ENCODE data around the gene CHST4. TPM values are rescaled to one million over a fixed set of nuclear protein-coding genes. Genes with fewer than 3 reads are reported as not detected.

The CHST4 gene
- total and polyA plus RNA-seq, 2 donors from 2014 or later = not detected

DNA sequence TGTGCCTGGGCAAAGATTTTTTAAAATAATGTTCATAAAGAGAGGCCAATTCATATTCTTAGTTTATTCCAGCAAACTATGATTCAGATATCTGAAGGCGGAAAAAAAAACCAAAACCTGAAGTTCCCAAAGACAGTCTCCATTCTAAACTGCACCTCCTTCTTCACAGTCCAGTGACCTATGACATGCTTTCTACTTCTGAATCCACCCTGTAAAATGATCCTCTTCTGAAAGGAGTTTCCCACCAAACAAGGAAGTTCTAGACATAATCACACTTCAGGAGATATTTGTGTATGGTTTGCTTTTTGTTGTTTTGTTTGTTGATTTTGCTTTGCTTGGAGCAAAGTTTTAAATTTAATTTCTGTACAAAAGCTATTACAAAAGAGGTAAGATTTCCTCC is 12.9 kb upstream of the CHST4 start:
- Histone ChIP-seq H3K9ac (ENCODE audit: low read length in 3 of 3) (no peak overlapping the region), H3K27ac (ENCODE audit: low read depth in 2 of 2, low read length in 2 of 2) (no peak overlapping the region), H3K36me3 (ENCODE audit: control insufficient read depth in 2 of 3, insufficient read depth in 3 of 3, low read length in 3 of 3) (no peaks in the 10 kb centered on the region), H3K4me3 (ENCODE audit: low read length in 3 of 3) (no peak overlapping the region), H3K4me1 (ENCODE audit: control insufficient read depth in 2 of 3, insufficient read depth in 2 of 3, low read depth in 1 of 3, low read length in 3 of 3) (no peaks in the 10 kb centered on the region), H3K9me3 (ENCODE audit: control insufficient read depth in 2 of 3, insufficient read depth in 1 of 3, low read length in 3 of 3) (no peaks in the 10 kb centered on the region), H3K27me3 (ENCODE audit: control insufficient read depth, insufficient read depth, low read length) (no peaks in the 10 kb centered on the region)
- no peak for FAIRE-seq
- intact Hi-C loops (cut with DNase I) = no loop called here
- DNase-seq = no peak
- TF ChIP-seq, protein P1, sequence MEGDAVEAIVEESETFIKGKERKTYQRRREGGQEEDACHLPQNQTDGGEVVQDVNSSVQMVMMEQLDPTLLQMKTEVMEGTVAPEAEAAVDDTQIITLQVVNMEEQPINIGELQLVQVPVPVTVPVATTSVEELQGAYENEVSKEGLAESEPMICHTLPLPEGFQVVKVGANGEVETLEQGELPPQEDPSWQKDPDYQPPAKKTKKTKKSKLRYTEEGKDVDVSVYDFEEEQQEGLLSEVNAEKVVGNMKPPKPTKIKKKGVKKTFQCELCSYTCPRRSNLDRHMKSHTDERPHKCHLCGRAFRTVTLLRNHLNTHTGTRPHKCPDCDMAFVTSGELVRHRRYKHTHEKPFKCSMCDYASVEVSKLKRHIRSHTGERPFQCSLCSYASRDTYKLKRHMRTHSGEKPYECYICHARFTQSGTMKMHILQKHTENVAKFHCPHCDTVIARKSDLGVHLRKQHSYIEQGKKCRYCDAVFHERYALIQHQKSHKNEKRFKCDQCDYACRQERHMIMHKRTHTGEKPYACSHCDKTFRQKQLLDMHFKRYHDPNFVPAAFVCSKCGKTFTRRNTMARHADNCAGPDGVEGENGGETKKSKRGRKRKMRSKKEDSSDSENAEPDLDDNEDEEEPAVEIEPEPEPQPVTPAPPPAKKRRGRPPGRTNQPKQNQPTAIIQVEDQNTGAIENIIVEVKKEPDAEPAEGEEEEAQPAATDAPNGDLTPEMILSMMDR (IDR thresholded peaks at IDR 0.05; ENCODE audit: borderline replicate concordance, extremely low read depth, insufficient read depth) = no peak

DNA sequence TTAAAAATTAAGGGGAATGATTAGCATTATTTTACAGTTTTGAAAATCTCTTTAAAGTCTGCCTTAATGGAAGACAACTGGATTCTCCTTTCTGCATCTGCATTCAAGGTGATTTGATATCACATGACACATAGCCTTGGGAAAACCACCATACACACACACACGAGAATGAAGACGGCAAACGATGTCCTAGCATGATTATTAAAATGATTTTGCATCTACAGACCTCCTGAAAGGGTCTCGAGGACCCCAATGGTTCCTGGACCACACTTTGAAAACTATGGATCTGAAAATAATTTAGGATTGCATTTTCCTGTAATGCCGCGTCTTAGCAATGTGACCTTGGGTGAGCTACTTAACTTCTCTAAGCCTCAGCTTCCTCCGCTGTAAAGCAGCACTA is 11.8 kb upstream of the CHST4 start:
- no peak for DNase-seq
- Histone ChIP-seq H3K9ac (ENCODE audit: low read length in 3 of 3) (no peak overlapping the region), H3K27ac (ENCODE audit: low read depth in 2 of 2, low read length in 2 of 2) (no peak overlapping the region), H3K4me1 (ENCODE audit: control insufficient read depth in 2 of 3, insufficient read depth in 2 of 3, low read depth in 1 of 3, low read length in 3 of 3) (no peaks in the 10 kb centered on the region), H3K9me3 (ENCODE audit: control insufficient read depth in 2 of 3, insufficient read depth in 1 of 3, low read length in 3 of 3) (no peaks in the 10 kb centered on the region), H3K36me3 (ENCODE audit: control insufficient read depth in 2 of 3, insufficient read depth in 3 of 3, low read length in 3 of 3) (no peaks in the 10 kb centered on the region), H3K27me3 (ENCODE audit: control insufficient read depth, insufficient read depth, low read length) (no peaks in the 10 kb centered on the region), H3K4me3 (ENCODE audit: low read length in 3 of 3) (no peak overlapping the region)
- FAIRE-seq = no peak
- intact Hi-C loops (cut with DNase I) = no loop called here
- TF ChIP-seq, protein P1 (IDR thresholded peaks at IDR 0.05; ENCODE audit: borderline replicate concordance, extremely low read depth, insufficient read depth) = no peak

DNA sequence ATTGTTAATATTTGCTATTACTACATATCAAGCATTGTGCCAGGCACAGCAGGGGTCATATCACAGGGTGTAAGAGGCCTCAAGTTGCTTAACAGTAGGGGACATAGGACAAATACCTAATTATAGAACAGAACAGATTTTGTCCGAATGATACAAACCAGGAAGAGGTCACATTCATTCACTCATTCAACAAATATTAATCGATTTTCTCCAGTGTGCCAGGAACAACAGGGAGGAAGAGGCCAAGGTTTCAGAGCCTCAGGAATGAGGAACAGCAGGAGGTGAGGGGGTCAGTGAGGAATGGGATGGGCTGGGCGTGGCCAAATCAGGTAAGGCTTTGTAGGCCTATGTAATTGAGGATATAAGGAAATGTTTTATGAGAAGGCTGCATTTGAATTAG is 11.2 kb upstream of the CHST4 start:
- no peaks in the 10 kb centered on the region for H3K27me3 ChIP-seq (ENCODE audit: control insufficient read depth, insufficient read depth, low read length)
- intact Hi-C loops (cut with DNase I) = no loop called here
- no peak overlapping the region for H3K9ac ChIP-seq (ENCODE audit: low read length in 3 of 3)
- FAIRE-seq = no peak
- no peak for DNase-seq
- H3K9me3 ChIP-seq (ENCODE audit: control insufficient read depth in 2 of 3, insufficient read depth in 1 of 3, low read length in 3 of 3) = no peaks in the 10 kb centered on the region
- no peaks in the 10 kb centered on the region for H3K36me3 ChIP-seq (ENCODE audit: control insufficient read depth in 2 of 3, insufficient read depth in 3 of 3, low read length in 3 of 3)
- TF ChIP-seq, protein P1 (IDR thresholded peaks at IDR 0.05; ENCODE audit: borderline replicate concordance, extremely low read depth, insufficient read depth) = no peak
- H3K4me3 ChIP-seq (ENCODE audit: low read length in 3 of 3) = no peak overlapping the region
- no peaks in the 10 kb centered on the region for H3K4me1 ChIP-seq (ENCODE audit: control insufficient read depth in 2 of 3, insufficient read depth in 2 of 3, low read depth in 1 of 3, low read length in 3 of 3)
- no peak overlapping the region for H3K27ac ChIP-seq (ENCODE audit: low read depth in 2 of 2, low read length in 2 of 2)

DNA sequence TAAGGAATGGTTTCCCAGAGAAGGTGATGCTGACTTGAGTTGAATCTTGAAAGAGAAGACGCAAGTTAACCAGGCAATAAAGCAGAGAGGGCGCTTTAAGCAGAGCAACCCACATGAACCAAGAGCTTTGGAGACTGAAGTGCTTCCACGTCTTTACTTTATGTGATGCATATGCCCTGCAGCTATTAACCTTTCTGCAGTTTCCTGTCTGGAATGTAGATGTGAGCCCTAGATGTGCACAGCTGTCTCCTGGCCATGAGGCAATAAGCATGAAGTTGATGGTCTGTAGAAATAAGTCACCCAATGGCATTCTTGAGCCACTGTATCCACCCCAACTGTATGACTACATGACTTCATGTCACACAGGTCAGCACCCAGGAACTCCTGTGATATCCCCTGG is 5.7 kb upstream of the CHST4 start:
- H3K9ac ChIP-seq (ENCODE audit: low read length in 3 of 3) = no peak overlapping the region
- H3K27ac ChIP-seq (ENCODE audit: low read depth in 2 of 2, low read length in 2 of 2) = no peak overlapping the region
- H3K4me1 ChIP-seq (ENCODE audit: control insufficient read depth in 2 of 3, insufficient read depth in 2 of 3, low read depth in 1 of 3, low read length in 3 of 3) = no peaks in the 10 kb centered on the region
- no peaks in the 10 kb centered on the region for H3K9me3 ChIP-seq (ENCODE audit: control insufficient read depth in 2 of 3, insufficient read depth in 1 of 3, low read length in 3 of 3)
- no peak overlapping the region for H3K4me3 ChIP-seq (ENCODE audit: low read length in 3 of 3)
- no peak for DNase-seq
- FAIRE-seq = no peak
- intact Hi-C loops (cut with DNase I) = no loop called here
- H3K36me3 ChIP-seq (ENCODE audit: control insufficient read depth in 2 of 3, insufficient read depth in 3 of 3, low read length in 3 of 3) = no peaks in the 10 kb centered on the region
- TF ChIP-seq, protein P1 (IDR thresholded peaks at IDR 0.05; ENCODE audit: borderline replicate concordance, extremely low read depth, insufficient read depth) = no peak
- H3K27me3 ChIP-seq (ENCODE audit: control insufficient read depth, insufficient read depth, low read length) = no peaks in the 10 kb centered on the region

All from kidney (tissue), 14 donors.